ENCODE results near the gene LSR. TPM values are rescaled to one million over a fixed set of nuclear protein-coding genes. Genes with fewer than 3 reads are reported as not detected.

Gene LSR
- polyA plus RNA-seq, 6 donors from 2014 or later: 11.7 to 46.3 (median 34.8) TPM

DNA sequence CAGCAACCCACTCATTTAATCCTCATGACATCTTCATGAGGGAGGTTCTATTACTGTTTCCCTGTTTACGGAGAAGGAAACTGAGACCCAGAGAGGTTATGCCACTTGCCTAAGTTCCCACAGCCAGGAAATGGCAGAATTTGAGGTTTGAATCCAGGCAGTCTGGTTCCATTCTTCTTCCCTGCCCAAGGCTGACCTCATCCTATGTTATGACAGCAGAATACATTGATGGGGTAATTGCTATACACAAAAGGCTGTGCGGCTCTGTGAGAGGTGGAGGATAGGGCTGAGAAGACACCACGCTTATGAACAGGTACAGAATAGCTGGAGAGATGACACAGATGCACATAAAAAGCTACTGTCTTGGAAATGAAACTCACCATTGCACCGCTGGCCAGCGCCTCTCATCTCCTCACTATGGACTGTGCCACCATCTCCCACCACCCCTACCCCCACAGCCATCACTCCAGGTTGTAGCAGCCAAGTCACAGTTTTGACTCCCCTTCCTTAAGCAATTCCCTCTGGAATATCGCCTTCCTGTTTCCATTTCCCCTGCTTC, 54.6 kb downstream of the LSR start:
- Mint-ChIP-seq H3K4me1 (peaks cover 28 to 45% (median 35%) of the 10 kb centered on the region in 3 donors), H3K27ac (peak overlapping the region in 1 of 6 donors; percentile 38)
- no peak for ATAC-seq (ENCODE audit: low read depth in 2 of 2)

DNA sequence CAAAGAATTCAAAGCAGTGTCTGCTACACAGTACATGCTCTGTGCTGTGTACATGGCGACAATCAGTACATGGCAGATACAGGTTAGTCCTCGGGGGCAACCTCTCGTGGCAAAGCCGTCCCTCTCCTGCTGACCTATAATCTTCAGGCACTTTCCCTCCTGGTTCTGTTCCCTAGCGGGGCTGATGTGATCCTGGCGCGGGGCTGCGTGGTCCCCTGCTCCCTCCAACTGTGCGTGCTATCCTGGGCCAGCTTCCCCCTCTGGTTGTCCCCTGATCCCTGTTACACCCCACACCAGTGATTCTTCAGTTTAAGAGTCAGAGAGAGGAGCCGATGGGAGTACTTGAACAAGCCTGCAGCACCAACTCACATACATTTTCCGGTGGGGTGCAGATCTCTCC, 55.2 kb downstream of the LSR start:
- Mint-ChIP-seq H3K27ac (peak overlapping the region in 1 of 6 donors; percentile 64), H3K9me3 (no peaks in the 10 kb centered on the region), H3K4me3 (no peak overlapping the region), H3K4me1 (peaks cover 30 to 51% (median 41%) of the 10 kb centered on the region in 3 donors), H3K27me3 (no peaks in the 10 kb centered on the region), H3K36me3 (no peaks in the 10 kb centered on the region)
- DNase-seq (no peak), ATAC-seq (ENCODE audit: low read depth in 2 of 2) (no peak)

More for the DNA sequence above, 54.6 kb downstream of the LSR start:
- no peaks in the 10 kb centered on the region for H3K27me3 Mint-ChIP-seq
- peak overlapping the region in 2 of 8 donors; percentile 44 to 56 for H3K4me3 Mint-ChIP-seq
- DNase-seq: no peak
- H3K9me3 Mint-ChIP-seq: no peaks in the 10 kb centered on the region
- no peaks in the 10 kb centered on the region for H3K36me3 Mint-ChIP-seq

DNA sequence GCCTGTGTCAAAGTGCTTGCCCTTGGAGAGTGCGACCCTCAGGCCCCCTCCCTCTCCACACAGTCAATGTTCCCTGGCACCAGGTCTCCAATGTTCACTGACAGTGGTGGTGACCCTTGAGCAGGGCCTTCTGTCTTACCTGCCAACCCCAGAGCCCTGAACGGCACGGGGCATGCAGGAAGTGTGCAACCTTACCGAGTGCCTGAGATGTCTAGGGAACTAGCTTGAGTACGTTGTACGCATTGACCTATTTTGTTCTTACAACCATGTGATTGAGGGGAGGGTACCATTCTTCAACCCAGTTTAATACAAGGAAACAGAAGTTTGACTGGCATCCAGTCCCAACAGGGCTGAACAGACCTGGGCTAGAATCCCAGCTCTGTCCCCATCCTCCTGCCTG, 56.4 kb downstream of the LSR start:
- no peaks in the 10 kb centered on the region for H3K27me3 Mint-ChIP-seq
- no peaks in the 10 kb centered on the region for H3K9me3 Mint-ChIP-seq
- H3K4me3 Mint-ChIP-seq: no peak overlapping the region
- H3K4me1 Mint-ChIP-seq: peaks cover 37 to 58% (median 49%) of the 10 kb centered on the region in 3 donors
- peak overlapping the region in 1 of 6 donors; percentile 45 for H3K27ac Mint-ChIP-seq
- H3K36me3 Mint-ChIP-seq: no peaks in the 10 kb centered on the region
- ATAC-seq (ENCODE audit: low read depth in 2 of 2): no peak
- DNase-seq: no peak

- Mint-ChIP-seq H3K36me3 (no peaks in the 10 kb centered on the region), H3K27ac (peak overlapping the region in 3 of 6 donors; percentile 56 to 76 (median 70)), H3K4me3 (peak overlapping the region in 6 of 8 donors; percentile 3 to 62 (median 32)), H3K4me1 (peaks cover 47 to 69% (median 60%) of the 10 kb centered on the region in 3 donors), H3K27me3 (no peaks in the 10 kb centered on the region), H3K9me3 (no peaks in the 10 kb centered on the region)
- DNase-seq (no peak), ATAC-seq (ENCODE audit: low read depth in 2 of 2) (peak; percentile 54 to 85)
Observed at GRCh38 chr19:35306473-35307246, 57.9 kb downstream of the LSR start.

DNA sequence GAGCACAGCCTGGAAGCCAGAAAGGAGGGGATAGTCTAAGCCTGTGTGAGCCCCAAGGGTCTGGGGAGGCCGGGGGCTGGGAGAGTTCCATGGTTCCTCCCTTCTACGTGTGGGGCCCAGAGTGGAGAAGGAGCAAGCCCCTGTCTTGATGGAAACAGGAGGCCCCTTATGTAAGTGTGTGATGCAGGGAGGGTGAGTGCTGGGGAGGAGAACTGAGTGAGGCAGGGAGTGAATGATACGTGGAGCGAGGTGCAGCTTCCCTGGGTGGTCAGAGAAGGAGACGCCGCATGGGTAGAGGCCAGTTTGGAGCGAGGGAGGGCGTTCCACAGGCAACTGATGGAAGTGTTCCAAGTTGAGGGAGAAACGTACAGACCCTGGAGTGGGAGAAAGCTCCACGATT, 59.1 kb downstream of the LSR start:
- H3K27me3 Mint-ChIP-seq: no peaks in the 10 kb centered on the region
- H3K4me1 Mint-ChIP-seq: peaks cover 52 to 73% (median 67%) of the 10 kb centered on the region in 3 donors
- peak overlapping the region in 7 of 8 donors; percentile 2 to 84 (median 35) for H3K4me3 Mint-ChIP-seq
- H3K27ac Mint-ChIP-seq: peak overlapping the region in 5 of 6 donors; percentile 29 to 86 (median 62)
- H3K36me3 Mint-ChIP-seq: no peaks in the 10 kb centered on the region
- ATAC-seq (ENCODE audit: low read depth in 2 of 2) (no peak), DNase-seq (no peak)
- no peaks in the 10 kb centered on the region for H3K9me3 Mint-ChIP-seq

- no peaks in the 10 kb centered on the region for H3K36me3 Mint-ChIP-seq
- H3K4me1 Mint-ChIP-seq: peaks cover 53 to 76% (median 73%) of the 10 kb centered on the region in 3 donors
- no peaks in the 10 kb centered on the region for H3K27me3 Mint-ChIP-seq
- DNase-seq (no peak), ATAC-seq (ENCODE audit: low read depth in 2 of 2) (no peak)
- no peaks in the 10 kb centered on the region for H3K9me3 Mint-ChIP-seq
- peak overlapping the region in 5 of 6 donors; percentile 51 to 71 (median 64) for H3K27ac Mint-ChIP-seq
- peak overlapping the region in 2 of 8 donors; percentile 2 to 69 for H3K4me3 Mint-ChIP-seq
Observed at GRCh38 chr19:35308910-35309309, 60.1 kb downstream of the LSR start.

DNA sequence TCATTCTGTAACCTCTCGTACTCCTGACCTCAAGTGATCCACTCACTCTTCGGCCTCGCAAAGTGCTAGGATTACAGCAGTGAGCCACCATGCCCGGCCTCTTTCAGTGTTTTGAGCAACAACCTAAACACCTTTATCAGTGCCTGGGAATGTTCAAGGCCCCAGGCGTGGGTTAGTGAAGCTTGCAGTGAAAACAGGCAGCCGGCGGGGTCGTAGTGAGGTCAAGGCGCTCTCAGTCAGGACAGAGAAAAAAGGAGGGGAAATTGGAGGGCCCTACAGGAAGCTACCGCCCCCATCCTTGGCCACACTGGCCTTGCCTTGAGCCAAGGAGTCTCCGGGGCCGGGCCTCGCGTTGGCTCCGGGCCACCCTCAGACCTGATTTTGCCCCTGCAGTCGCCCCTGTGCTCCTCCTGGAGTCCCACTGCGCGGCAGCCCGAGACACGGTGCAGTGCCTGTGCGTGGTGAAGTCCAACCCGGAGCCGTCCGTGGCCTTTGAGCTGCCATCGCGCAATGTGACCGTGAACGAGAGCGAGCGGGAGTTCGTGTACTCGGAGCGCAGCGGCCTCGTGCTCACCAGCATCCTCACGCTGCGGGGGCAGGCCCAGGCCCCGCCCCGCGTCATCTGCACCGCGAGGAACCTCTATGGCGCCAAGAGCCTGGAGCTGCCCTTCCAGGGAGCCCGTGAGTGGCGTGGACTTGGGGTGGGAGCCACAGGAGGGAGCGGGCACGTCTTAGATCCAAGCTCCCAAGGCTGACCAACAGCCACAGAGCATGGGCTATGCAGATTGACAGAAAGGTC, 60.9 kb downstream of the LSR start:
- peaks cover 53 to 79% (median 78%) of the 10 kb centered on the region in 3 donors for H3K4me1 Mint-ChIP-seq
- H3K27me3 Mint-ChIP-seq: no peaks in the 10 kb centered on the region
- H3K4me3 Mint-ChIP-seq: peak overlapping the region in 3 of 8 donors; percentile 25 to 44 (median 40)
- no peaks in the 10 kb centered on the region for H3K36me3 Mint-ChIP-seq
- no peak for ATAC-seq (ENCODE audit: low read depth in 2 of 2)
- H3K9me3 Mint-ChIP-seq: no peaks in the 10 kb centered on the region
- DNase-seq: no peak
- H3K27ac Mint-ChIP-seq: peak overlapping the region in 2 of 6 donors; percentile 51 to 85

DNA sequence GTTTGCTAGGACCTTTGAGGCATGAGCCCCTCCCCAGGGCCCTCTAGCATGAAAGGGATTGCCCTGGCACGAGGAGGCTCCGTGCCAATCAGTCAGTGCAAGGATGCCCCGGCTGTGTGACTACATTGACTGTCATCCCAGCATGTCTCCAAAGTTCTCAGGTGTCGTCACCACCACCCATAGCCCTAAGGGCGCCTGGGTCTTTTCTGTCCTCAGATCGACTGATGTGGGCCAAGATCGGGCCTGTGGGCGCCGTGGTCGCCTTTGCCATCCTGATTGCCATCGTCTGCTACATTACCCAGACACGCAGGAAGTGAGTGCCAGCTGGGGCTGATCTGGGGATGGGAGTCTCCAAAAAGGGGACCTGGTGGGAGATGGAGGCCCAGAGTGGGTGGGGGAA, 61.5 kb downstream of the LSR start:
- ATAC-seq (ENCODE audit: low read depth in 2 of 2) (no peak), DNase-seq (no peak)
- Mint-ChIP-seq H3K4me1 (peaks cover 53 to 79% (median 77%) of the 10 kb centered on the region in 3 donors), H3K27me3 (no peaks in the 10 kb centered on the region), H3K4me3 (peak overlapping the region in 1 of 8 donors; percentile 56), H3K36me3 (no peaks in the 10 kb centered on the region), H3K27ac (peak overlapping the region in 2 of 6 donors; percentile 58 to 61), H3K9me3 (no peaks in the 10 kb centered on the region)

DNA sequence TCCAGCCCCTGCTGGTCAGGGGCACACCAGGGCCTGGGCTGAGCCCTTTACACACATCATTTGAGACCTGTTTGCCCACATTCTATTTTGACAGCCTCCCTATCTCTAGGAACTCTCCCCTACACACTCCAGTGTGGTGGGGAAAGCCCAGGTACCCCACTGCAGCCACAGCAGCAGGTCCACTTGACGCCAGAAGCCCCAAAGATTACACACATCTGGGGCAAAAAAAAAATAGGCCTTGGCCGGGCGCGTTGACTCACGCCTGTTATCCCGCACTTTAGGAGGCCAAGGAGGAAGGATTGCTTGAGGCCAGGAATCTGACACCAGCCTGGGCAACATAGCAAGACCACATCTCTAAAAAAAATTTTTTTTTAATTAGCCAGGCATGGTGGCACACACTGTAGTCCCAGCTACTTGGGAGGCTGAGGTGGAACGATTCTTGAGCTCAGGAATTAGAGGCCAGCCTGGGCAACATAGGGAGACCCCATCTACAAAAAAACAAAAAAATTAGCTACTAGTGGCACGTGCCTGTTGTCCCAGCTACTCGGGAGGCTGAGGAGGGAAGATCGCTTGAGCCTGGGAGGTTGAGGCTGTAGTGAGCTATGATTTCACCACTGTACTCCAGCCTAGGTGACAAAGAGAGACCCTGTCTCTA, 62.1 kb downstream of the LSR start:
- H3K4me3 Mint-ChIP-seq: no peak overlapping the region
- no peaks in the 10 kb centered on the region for H3K9me3 Mint-ChIP-seq
- peak overlapping the region in 4 of 6 donors; percentile 54 to 84 (median 70) for H3K27ac Mint-ChIP-seq
- H3K36me3 Mint-ChIP-seq: no peaks in the 10 kb centered on the region
- no peaks in the 10 kb centered on the region for H3K27me3 Mint-ChIP-seq
- ATAC-seq (ENCODE audit: low read depth in 2 of 2): no peak
- no peak for DNase-seq
- peaks cover 55 to 83% (median 74%) of the 10 kb centered on the region in 3 donors for H3K4me1 Mint-ChIP-seq

- no peaks in the 10 kb centered on the region for H3K27me3 Mint-ChIP-seq
- H3K9me3 Mint-ChIP-seq: no peaks in the 10 kb centered on the region
- peaks cover 50 to 84% (median 75%) of the 10 kb centered on the region in 3 donors for H3K4me1 Mint-ChIP-seq
- no peak for DNase-seq
- ATAC-seq (ENCODE audit: low read depth in 2 of 2): no peak
- peak overlapping the region in 3 of 8 donors; percentile 21 to 36 (median 22) for H3K4me3 Mint-ChIP-seq
- peak overlapping the region in 2 of 6 donors; percentile 72 to 84 for H3K27ac Mint-ChIP-seq
- H3K36me3 Mint-ChIP-seq: no peaks in the 10 kb centered on the region
Observed at GRCh38 chr19:35311901-35312665, 63.3 kb downstream of the LSR start.

GRCh38 chr19:35313587-35313986, 64.8 kb downstream of the LSR start:
- no peak for DNase-seq
- Mint-ChIP-seq H3K27ac (peak overlapping the region in 2 of 6 donors; percentile 49 to 76), H3K9me3 (no peaks in the 10 kb centered on the region), H3K36me3 (no peaks in the 10 kb centered on the region), H3K4me1 (peaks cover 49 to 84% (median 73%) of the 10 kb centered on the region in 3 donors), H3K4me3 (peak overlapping the region in 1 of 8 donors; percentile 57), H3K27me3 (no peaks in the 10 kb centered on the region)
- no peak for ATAC-seq (ENCODE audit: low read depth in 2 of 2)

DNA sequence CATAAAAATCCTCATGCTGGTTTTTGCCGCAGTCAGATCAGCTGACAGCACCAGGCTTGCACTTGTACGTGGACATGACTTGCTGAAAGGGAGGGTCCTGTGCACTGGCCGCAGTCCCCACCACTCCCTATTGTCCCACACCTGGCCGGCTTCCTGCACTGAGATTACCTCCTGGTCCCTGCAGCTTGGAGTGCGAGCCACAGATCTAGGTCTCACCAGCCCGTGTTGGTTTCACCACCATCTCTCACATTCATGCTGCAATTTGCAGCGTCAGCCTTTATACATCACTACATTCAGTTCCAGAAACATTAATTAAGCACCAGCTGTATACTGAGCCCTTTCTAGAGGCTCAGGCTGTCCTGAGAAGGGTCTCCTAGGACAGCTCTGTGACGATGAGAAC, 65.2 kb downstream of the LSR start:
- Mint-ChIP-seq H3K27ac (peak overlapping the region in 4 of 6 donors; percentile 40 to 95 (median 66)), H3K9me3 (no peaks in the 10 kb centered on the region), H3K36me3 (no peaks in the 10 kb centered on the region), H3K4me1 (peaks cover 52 to 84% (median 73%) of the 10 kb centered on the region in 3 donors), H3K4me3 (peak overlapping the region in 2 of 8 donors; percentile 47 to 67), H3K27me3 (no peaks in the 10 kb centered on the region)
- ATAC-seq (ENCODE audit: low read depth in 2 of 2) (no peak), DNase-seq (no peak)
